T1000 (cell line): ENCODE measurements around the gene PARN.
"Not testable (repeated sequence)": the region's sequence is repeated elsewhere in the genome, so short reads cannot be mapped to it uniquely, and the experiment has no call there.

Experiments
- DNase-seq: peaks from one replicate; lab custom pipeline; 2025; ENCODE audit warnings: mixed read lengths; lab: John Stamatoyannopoulos, UW

Gene PARN

DNA sequence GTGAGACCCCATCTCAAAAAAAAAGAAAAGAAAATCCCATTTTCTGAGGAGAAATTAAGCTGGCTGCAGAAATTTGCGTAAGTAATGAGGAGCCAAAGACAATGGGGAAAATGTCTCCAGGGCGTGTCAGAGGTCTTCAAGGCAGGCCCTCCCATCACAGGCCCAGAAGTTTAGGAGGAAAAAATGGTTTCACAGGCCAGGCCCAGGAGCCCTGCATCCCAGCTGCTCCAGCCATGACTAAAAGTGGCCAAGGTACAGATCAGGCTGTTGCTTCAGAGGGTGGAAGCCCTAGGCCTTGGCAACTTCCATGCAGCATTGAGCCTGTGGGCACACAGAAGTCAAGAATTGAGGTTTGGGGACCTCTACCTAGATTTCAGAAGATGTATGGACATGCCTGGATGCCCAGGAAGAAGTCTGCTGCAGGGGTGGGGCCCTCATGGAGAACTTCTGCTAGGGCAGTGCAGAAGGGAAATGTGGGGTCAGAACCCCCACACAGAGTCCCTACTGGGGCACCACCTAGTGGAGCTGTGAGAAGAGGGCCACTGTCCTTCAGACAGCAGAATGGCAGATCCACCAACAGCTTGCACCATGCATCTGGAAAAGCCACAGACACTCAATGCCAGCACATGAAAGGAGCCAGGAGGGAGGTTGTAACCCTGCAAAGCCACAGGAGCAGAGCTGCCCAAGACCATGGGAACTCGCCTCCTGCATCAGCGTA, 55.2 kb downstream of the PARN start:
- DNase-seq: not testable (repeated sequence)

DNA sequence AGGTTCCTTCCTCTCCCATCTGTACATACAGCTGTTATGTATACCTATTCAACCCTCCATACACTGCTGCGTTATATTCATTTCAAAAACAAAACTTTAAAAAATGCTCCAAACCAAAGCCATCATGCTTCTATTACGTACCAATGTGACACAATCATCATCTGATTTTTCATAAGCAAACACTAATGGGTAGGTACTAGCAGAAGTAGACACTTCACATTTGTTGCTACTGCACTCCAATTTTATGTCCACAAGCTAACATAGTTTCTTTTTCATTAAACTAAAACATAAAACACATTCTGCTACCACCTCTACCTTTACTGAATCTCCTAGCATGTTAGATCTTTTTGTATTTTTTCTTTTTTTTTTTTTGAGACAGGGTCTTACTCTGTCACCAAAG, 57.5 kb downstream of the PARN start:
- no peak for DNase-seq

DNA sequence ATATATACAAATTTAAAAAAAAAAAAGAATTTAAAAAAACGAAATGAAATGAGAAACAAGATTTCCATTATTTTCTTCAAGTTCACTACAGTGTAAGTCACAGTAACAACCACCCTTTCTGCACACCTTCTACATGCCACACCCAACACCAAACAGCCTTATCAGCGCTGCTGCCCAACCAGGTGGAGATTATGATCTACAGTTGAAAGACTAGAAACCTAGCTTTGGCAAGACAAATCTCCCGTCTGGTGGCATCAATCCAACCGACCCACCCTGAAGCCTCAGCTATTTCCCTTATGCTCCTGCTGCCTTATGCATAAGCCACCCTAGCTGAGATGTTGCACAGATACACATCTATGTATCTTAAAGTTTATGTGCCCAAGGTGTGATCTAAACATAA, 60.8 kb downstream of the PARN start:
- DNase-seq: no peak

DNA sequence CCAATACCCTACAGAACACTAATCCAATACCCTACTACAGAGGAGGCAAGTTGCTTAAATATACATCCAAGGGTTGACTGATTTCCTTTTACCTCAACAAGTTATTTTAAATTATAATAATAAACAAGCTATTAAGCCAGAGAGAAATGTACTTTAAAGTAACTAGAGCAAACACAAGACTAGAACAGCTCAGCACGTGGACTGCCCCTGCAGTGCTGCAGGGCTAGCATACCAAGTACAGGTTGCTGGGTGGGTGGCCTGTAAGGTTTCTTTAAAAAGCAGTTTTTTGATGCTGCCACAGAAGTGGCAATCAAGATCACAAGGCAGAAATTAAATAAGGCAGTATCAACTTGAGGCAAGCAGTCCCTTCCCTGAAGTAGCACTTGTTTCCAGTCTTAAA, 63.5 kb downstream of the PARN start:
- no peak for DNase-seq

DNA sequence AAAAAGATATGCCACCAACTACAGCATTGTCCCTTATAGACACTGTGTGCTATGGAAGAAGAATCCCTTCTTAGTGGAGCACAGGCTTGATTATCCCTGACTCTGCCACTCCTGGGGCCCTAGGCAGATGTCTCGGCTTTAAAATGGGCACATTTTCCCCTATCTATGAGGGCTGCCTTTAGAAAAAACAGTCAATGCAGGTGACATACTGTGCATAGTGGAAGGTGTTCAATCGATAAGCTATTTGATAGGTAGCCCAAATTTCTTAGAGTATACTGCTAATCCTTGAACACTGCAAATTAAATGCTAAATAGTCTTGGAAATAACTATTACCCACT, 64.4 kb downstream of the PARN start:
- no peak for DNase-seq

DNA sequence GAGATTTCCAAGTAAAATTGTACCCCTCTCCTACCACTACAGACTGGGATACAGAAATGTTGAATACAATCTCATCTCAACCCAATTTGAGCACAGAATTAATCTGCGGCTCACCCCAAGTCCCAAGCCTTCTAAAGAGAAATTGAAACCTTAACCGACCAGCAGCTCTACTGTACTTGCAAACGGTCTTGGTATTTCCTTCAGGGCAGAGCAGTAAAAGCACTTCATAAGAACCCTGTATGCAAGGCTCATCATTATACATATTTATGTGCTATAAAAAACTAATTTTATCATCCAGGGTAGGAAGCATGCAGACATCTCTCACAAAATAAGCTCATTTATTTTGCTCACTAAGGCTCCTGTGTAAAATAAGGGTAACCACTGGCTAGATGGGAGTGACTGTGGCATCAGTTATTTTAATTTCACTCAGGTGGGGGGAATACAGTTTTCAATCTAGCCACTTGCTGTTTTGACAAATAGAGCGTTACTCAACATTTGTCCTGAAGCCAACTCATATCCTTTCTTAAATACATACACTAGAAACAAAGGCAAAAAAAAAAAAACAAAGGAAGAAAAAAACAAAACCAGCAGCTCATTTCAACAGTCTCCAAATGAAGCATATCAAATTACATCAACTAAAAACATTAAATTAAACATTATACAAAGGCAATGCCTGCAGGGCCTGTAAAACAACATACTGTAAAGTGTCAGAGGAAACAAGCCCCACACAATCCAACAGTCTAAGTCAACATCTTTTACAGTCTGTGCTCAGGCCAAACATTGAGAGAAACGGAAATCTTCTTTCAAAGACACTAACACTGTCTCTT, 65.0 kb downstream of the PARN start:
- no peak for DNase-seq

DNA sequence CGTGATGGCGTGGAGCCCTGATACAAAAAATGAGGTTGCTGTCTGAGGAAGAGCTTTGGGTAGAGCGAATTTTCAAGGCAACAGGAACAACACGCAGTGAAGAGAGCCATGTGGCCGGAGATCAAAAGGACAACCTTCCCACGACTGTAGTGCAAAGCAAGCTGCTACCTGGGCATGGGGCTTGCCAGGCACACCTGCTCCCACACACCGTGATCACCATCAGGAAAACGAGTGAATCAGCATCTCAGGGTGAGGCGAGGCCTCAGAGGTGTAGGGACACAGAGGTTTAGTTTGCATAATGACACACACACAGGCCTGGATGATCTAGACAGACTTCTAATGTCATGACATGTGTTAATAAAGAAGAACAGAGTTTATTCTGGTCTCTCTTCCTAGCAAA, 65.7 kb downstream of the PARN start:
- no peak for DNase-seq

DNA sequence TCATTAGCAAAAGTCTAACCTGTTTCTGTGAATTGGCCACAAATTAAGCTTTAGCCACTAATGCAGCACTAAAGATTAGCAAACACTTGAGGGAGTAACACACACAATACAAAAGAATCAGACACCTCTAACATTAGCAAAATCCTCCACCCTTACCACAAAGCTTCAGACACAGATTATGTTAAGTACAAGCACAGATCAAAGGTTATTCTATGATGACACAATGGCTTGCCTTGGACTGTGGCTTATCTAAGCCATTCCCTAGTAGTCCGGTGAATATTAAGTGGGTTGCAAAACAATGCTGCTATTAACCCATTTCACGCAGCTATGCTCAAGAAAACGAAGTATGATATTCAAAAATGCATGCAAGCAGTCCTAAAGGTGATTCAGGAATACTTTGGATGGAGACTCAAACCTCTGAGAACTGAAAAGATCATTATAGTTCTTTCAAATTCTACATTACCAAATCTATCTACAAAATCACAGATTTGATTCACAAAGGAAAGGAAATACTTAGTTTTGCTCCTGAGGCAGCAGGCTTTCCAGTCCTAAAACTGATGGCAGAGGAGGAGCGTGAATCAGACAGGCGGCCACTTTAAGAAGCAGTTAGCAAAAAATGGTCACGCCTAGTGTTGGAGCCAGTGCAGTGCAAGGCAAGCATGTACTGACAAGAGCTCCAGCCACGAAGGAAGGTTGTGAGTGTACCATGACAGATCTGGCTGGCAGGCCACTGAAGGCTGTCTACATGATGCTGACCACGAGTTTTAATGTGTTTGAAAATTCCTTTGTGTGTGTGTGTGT, 67.2 kb downstream of the PARN start:
- no peak for DNase-seq

DNA sequence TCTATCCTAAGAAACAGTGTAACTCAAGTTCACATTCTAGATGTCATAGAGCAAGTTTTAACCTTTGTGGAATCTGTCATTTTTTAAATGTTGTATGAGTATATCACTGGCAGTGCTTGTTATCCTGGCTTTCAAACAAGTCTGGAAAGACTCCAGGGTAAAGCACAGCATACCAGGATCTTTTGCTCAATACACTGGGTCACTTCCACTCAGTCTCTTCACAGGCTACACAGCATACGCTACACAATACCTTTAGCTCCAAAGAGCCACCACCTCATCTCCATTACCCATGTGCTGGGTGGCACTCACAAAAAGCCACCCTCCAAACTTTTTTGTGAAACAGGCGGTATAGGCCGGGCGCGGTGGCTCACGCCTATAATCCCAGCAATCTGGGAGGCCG, 69.5 kb downstream of the PARN start:
- DNase-seq: no peak

DNA sequence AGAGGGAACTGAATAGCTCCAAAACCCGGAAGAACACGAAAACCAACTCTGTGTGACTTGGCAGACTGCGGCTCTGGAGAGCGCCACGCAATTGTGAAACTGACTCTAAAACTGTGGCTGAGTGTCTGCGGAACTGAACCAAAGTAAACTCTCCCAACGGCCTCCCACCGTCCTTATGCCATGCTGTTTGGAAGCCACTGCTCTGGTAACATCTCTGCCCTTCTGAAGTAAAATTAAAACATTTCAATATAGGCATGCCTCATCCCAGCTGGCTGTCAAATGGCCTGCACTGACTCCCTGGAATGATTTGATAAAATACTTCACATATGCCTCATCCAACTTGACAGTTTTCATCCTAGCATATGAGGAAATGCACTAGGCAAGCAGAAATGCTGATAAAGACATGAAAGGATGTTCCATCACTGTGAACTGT, 70.2 kb downstream of the PARN start:
- DNase-seq: no peak

DNA sequence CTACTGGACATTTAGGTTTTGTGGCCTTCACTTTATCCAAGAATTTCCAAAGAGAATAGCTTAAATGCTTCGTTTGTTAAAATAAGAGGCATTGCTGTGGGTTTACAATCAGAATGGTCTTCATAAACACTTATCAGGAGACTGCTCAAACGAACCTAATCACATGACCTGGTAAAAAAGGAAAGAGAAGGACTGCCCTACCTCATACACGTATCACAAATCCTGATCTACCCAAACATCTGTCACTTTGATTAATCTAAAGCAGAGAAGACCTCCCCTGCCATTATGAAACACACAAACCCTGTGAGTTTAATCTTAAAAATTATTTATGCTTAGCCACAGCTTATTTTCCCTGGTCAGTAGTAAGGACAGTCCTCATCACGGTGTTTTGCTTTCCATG, 76.6 kb downstream of the PARN start:
- no peak for DNase-seq

DNA sequence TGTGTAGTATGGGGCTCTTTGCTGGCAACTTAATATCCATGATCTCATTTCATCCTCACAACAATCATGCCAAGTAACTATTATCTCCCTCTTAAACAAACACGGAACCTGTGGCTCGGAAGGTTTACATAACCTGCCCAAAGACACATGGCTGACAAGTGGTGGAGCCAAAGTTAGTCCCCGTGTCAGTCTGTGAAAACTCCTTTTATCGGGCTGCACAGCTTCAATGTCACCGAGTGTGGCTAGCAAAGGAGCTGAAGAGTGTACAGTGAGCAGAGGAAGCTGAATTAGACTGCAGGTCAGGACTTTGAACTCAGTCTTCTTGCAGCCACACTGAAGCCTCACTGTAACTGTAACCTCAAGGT, 80.3 kb downstream of the PARN start:
- DNase-seq: no peak

DNA sequence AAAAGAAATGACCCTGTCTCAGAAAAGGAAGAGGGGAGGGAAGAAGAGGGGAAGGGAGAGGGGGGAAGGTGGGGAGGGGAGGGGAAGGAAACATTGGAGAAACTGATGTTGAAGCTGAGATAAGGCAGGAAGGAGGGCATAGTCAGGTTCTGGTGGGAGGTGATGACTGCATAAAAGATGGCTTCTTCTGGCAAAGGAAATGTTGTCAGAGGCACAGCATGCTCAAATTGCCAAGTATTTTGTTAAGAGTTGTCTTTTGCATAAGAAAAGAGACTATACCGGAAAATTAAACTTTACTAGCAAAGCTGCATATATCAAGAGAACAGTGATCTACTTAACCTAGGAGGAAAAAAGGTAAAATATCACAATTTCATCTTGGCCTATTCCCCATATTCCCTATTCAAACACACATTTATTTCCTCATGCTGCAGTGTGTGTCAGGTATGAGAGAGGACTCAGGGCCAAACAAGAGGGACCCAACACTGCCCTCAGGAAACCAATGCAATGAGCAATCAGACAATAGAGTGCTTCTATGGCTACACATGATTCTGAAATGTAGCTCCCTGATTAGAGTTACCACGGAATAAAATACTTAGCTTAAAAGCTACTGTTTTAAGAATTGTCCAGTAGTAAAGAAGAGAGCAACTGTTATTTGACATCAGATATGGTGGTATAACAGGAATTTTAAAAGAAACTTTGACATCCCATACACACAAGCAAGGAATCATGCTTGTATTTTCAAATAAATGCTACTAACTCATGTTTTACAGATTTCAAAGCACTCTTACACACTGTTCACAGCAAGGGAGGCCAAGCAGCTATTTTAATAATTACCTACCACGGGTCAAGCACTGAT, 80.9 kb downstream of the PARN start:
- no peak for DNase-seq

DNA sequence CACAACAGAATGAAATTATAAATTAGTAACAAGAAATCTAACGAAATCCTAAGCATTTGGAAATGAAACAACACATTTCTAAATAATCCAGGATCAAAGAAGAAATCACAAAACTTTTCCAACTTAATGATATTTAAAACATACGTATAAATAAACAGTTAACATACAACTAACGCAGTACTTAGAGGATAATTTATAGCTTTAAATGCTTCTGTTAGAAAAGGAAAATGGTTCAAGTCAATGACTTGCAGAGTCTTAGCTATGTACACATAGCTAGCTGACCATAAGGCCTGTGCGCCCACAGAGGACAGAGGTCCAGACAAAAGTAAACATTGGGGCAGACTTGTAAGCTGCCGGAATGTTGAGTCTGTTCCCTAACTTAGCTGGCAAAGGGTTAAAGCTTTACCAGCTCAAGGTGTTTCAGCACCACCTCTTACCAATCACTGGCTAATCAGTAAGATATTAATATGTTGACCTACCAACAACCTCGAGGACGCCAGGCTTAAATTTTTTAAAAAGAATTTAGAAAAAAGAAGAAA, 84.6 kb downstream of the PARN start:
- no peak for DNase-seq

DNA sequence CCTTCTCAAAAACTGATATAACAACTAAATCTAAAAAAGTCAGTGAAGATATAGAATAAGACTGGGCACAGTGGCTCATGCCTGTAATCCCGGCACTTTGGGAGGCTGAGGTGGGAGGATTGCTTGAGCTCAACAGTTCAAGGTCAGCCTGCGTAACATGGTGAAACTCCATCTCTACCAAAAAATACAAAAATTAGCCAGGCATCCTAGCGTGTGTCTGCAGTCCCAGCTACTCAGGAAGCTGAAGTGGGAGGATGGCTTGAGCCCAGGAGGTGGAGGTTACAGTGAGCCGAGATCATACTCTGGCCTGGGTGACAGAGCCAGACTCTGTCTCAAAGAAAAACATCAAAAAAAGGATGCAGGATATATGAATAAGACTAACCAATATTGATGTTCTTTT, 85.2 kb downstream of the PARN start:
- not testable (repeated sequence) for DNase-seq

DNA sequence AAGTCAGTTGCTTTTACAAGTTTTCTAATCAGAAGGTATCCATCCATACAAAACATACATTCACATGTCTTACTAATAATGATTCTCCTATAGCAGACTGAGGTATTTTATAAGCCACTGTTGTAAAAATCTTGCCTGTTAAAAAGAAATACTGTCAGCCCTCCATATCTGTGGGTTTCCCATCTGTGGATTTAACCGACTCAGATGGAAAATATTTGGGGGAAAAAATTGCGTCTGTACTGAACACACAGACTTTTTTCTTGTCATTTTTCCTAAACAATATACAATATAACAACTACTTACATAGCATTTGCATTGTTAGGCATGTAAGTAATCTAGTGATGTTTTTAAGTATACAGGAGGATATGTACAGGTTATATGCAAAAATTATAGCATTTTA, 90.4 kb downstream of the PARN start:
- DNase-seq: no peak

DNA sequence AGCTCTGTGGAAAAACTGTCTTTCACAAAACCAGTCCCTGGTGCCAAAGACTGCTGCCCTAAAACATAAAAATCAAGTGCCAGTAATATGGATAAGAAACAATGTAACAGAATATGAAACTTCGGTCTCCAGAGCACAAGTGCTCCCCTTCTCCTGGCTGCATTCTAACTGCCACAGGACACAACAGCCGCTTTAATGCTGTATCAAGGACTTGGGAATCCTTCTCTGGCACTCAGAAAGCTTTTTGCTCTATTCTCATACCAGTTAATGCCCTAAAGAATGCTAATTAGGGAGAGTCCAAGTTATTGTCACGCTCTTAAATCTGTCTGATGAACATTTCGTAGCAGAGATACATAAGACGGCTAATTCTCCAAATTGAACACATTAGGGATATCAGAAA, 90.9 kb downstream of the PARN start:
- no peak for DNase-seq

DNA sequence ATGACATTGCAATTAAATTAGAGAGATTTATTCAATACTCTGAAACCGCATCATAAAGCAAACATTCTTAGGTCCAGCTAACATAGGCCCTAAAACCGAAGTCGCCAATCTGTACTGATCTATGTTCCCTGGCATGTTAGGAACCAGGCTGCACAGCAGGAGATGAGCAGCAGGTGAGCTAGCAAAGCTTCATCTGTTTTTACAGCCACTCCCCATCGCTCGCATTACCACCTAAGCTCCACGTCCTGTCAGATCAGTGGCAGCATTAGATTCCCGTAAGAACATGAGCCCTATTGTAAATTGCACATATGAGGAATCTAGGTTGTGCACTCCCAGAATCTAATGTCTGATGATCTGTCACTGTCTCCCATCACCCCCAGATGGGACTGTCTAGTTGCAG, 91.5 kb downstream of the PARN start:
- DNase-seq: no peak

DNA sequence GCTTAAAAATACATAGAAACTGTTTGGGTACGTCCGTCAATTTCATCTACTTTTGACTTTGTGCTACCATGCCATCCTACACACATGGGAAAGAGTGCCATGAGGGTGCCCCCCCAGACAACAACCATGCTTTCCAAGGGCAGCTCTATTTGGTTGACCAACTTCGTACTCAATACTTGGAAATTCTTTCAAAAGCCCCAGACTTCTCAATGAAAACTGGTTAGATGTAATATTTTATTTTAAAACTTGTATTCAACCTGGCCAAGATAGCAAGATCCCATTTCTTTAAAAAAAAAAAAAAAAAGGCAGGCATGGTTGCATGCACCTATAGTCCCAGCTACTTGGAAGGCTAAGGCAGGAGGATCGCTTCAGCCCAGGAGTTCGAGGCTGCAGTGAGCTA, 98.4 kb downstream of the PARN start:
- DNase-seq: no peak

DNA sequence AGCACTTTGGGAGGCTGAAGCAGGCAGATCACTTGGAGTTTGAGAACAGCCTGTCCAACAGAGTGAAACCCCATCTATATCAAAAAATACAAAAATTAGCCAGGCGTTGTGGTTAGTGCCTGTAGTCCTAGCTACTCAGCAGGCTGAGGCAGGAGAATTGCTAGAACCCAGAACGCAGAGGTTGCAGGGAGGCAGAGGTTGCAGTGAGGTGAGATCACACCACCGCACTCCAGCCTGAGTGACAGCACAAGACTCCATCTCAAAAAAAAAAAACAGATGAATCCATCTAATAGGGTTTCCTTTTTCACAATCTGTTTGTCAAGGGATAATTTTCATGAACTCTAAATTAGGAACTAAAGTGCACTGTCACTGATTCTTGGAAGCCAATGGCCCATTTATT, 99.0 kb downstream of the PARN start:
- no peak for DNase-seq

DNA sequence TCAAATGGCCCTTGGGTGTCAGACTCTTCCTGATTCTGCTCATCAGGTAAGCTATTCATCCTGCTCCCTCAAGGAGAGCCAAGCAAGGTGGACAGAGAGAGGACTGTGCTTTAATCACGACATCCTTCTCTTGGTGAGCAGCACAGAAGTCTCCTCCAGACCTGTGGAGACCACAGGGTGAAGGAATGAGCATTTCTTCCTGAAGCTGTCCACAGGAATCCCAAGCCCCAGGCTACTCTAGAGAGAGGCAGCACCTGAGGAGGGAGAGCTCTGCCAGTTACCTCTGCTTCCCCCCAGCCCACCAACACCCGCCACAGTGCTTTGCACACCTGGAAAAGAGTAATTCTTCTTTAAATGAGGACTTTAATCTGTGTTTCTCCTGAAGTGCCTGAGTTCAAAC, 100.0 kb downstream of the PARN start:
- no peak for DNase-seq
